ENCODE results near the gene DNAH10.

DNAH10 gene

GRCh38 chr12:123794027-123794426 lies 31.9 kb downstream of the DNAH10 start:
- no peak for DNase-seq (ENCODE audit: low read depth, low spot score)

GRCh38 chr12:123798518-123798917 lies 36.4 kb downstream of the DNAH10 start:
- no peak for DNase-seq (ENCODE audit: low read depth, low spot score)

- no peak for DNase-seq (ENCODE audit: low read depth, low spot score)
Observed at GRCh38 chr12:123799227-123799626, 37.1 kb downstream of the DNAH10 start.

DNA sequence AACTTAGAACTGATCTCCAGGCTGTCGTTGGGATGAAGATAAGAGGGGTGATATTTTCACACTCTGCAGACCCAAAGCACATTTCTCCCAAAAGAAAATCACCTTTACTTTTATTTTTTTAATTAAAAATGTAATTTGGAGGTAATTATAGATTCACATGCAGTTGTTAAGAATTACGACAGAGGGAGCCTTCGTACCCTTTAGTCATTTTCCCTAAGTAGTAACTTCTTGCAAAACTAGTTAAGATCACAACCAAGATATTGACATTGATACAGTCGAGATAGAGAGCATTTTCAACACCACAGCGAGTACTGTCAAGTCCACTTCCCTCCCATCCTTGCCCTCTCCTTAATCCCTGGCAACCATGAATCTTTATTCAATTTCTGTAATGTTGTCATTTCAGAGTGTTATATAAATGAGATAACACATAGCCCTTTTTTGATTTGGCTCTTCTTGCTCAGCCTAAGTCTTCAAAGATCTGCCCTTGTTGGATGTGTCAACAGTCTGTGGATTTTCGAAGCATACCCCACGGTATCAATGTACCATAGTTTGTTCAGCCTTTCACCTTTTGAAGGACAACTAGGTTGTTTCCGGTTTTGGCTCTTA lies 39.6 kb downstream of the DNAH10 start:
- DNase-seq (ENCODE audit: low read depth, low spot score), result no peak

- no peak for DNase-seq (ENCODE audit: low read depth, low spot score)
Observed at GRCh38 chr12:123805173-123805572, 43.1 kb downstream of the DNAH10 start.

- DNase-seq (ENCODE audit: low read depth, low spot score), result no peak
Observed at GRCh38 chr12:123807002-123807401, 44.9 kb downstream of the DNAH10 start.

DNA sequence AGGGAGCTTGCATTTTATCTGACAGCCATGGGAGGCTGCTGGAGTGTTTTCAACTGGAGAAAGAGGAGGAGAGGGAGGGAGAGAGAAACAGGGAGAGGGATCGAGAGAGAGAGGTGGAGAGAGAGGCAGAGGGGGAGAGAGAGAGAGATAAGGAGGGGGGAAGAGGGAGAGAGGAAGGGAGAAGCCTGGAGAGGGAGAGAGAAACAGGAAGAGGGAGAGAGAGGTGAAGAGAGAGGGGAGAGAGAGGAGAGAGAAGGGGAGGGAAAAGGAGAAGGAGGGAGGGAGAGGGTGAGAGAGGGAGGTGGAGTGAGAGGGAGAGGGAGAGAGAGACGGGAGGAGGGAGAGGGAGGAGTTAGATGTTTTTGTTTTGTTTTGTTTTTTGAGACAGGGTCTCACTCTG lies 45.6 kb downstream of the DNAH10 start:
- no peak for DNase-seq (ENCODE audit: low read depth, low spot score)

- no peak for DNase-seq (ENCODE audit: low read depth, low spot score)
Observed at GRCh38 chr12:123808167-123808566, 46.1 kb downstream of the DNAH10 start.

DNA sequence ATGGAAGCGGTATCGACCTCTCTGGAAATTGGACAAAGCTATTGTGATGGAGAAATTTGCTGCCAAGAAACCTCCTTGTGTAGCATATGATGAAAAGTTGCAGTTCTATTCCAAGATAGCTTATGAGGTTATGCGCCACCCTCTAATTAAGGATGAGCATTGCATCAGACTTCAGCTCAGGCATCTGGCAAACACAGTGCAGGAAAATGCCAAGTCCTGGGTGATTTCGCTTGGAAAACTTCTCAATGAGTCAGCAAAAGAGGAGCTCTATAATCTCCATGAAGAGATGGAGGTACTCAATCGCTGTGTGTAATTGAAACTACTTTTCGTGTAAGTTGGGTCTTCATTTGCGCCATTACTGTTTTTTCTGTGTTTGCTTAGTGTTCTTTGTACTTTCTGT lies 51.2 kb downstream of the DNAH10 start:
- DNase-seq (ENCODE audit: low read depth, low spot score), result no peak

DNA sequence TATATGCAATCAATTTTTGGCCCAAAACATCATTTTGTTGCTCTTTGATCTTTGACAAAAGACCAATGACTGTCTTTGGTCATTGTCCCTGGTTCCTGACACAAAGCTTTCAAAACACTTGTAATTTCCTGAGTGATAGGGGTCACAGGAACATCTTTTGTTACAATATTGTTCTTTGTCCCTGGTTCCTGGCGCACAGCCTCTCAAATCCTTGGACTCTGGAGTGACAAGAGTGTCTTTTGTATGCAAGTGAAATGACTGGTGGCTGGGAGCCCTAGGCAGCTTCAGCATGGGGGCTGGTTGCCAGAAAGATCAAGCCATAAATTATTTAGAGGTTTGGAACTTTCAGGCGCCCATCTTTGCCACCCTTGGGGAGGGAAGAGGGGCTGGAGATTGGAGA lies 53.9 kb downstream of the DNAH10 start:
- no peak for DNase-seq (ENCODE audit: low read depth, low spot score)

- no peak for DNase-seq (ENCODE audit: low read depth, low spot score)
Observed at GRCh38 chr12:123816896-123817537, 54.9 kb downstream of the DNAH10 start.

GRCh38 chr12:123822804-123823203 lies 60.7 kb downstream of the DNAH10 start:
- DNase-seq (ENCODE audit: low read depth, low spot score), result no peak

DNA sequence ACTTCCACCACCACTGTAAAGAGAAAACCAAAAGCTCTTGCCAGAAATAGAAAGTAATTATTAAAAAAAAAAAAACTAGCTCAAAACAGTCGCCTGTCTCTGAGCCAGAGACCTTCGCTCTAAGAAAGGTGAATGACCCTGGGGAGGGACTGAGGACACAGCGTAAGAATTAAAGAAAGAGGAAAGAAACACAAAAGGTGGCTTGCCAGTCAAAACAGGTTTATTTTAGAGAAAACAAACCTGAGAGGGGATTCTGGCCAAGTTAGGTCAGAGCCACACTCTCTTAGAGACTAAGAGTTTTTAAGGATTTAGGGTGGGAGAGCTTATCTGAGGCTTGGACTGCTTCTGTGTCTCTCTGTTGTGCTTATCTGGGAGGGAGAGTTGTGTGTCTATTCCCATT lies 66.0 kb downstream of the DNAH10 start:
- DNase-seq (ENCODE audit: low read depth, low spot score), result no peak

GRCh38 chr12:123828854-123829547 lies 66.9 kb downstream of the DNAH10 start:
- DNase-seq (ENCODE audit: low read depth, low spot score), result no peak

- DNase-seq (ENCODE audit: low read depth, low spot score), result no peak
Observed at GRCh38 chr12:123829561-123829960, 67.5 kb downstream of the DNAH10 start.

- no peak for DNase-seq (ENCODE audit: low read depth, low spot score)
Observed at GRCh38 chr12:123830675-123831074, 68.6 kb downstream of the DNAH10 start.

- no peak for DNase-seq (ENCODE audit: low read depth, low spot score)
Observed at GRCh38 chr12:123832052-123832451, 70.0 kb downstream of the DNAH10 start.

- no peak for DNase-seq (ENCODE audit: low read depth, low spot score)
Observed at GRCh38 chr12:123833830-123834229, 71.7 kb downstream of the DNAH10 start.

DNA sequence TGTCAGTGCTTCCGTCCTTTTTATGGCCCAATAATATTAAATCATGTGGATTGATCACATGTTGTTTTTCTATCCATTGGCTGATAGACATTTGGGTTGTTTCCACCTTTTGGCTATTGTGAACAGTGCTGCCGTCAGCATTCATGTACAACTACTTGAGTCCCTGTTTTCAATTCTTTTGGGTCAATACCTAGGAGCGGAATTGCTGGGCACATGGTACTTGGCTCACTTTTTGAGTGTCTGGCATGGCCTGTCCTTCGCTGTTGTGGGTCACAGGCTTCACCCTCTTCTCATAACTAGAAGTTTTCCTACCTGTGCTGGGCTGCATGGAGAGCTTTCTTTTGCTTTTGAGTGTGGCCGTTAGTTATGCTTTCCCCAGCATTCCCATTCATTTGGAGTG lies 72.7 kb downstream of the DNAH10 start:
- DNase-seq (ENCODE audit: low read depth, low spot score), result no peak

DNA sequence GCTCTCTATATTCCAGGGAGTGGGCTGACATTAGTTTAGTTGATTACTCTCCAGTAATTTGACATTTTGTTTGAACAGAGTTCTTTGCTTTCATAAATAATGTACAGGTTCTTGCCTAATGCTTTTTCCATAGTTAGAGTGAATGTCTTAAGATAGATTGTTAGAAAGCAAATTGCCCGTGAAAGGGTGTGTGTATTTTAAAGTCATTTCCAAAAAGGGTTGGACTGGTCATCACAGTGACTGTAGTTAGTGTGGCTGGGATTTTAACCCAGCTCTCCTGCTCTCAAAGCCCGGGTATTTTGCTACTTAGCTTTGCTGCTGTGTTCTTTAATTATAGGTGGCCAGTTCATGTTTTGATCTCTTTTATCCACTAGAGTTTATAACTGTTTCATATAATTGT lies 74.2 kb downstream of the DNAH10 start:
- no peak for DNase-seq (ENCODE audit: low read depth, low spot score)

GRCh38 chr12:123839826-123840225 lies 77.7 kb downstream of the DNAH10 start:
- no peak for DNase-seq (ENCODE audit: low read depth, low spot score)

DNA sequence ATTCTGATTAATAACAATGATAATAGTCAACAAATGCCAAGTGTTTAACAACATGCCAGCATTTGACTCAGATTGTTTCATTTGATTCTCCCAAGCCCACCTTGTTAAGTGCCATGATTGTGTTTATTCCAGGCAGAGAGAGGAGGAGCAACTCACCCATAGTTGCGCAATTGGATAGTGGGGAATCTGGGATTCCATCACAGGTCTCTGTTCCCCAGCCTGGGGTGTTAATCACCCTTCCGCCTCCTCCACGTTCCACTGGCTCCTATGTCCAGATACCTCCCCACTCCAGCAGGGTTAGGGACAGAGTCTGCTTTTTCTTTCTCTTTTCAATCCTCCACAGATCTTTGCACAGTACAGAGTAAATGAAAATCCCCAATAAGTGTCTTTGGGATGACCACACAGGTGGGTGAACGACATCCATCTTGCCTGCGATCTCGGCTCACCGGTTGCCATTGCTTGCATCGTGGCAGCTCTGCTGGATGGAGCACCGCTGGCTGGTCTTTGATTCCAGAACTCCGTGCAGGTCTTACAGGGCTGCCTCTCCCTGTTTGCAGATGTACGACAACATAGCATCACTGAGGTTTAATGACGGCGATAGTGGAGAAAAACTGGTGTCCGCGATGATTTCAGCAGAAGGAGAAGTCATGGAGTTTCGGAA lies 78.8 kb downstream of the DNAH10 start:
- DNase-seq (ENCODE audit: low read depth, low spot score), result no peak

Measured in activated naive CD8-positive, alpha-beta T cell treated with anti-CD3 and anti-CD28 coated beads, Interleukin-2, amount 50 U/mL, for 16 hours (primary cell).